CMK (cell line): ENCODE results near the gene PM20D2.

ENCODE experiments used
- DNase-seq: peaks from one replicate; pipeline ENCODE4 v3.0.0-alpha.2; 2010; ENCODE audit warnings: low read depth

PM20D2 gene

GRCh38 chr6:89204096-89204495 lies 58.2 kb downstream of the PM20D2 start:
- no peak for DNase-seq

- DNase-seq, result no peak
Measured at GRCh38 chr6:89205819-89206218, 60.0 kb downstream of the PM20D2 start.

GRCh38 chr6:89208551-89208950 lies 62.7 kb downstream of the PM20D2 start:
- no peak for DNase-seq

GRCh38 chr6:89209457-89209856 lies 63.6 kb downstream of the PM20D2 start:
- no peak for DNase-seq

- DNase-seq, result no peak
Measured at GRCh38 chr6:89212472-89212871, 66.6 kb downstream of the PM20D2 start.

- DNase-seq, result no peak
Measured at GRCh38 chr6:89214197-89214596, 68.3 kb downstream of the PM20D2 start.
